HG03442 (cell line): ENCODE results near the gene BMPR2.
"Not testable (repeated sequence)": the region's sequence is repeated elsewhere in the genome, so short reads cannot be mapped to it uniquely, and the experiment has no call there.

Experiments used
- ATAC-seq: cut with Tn5 transposase; IDR thresholded peaks from one replicate; pipeline ENCODE4 v1.9.1; 2021; ENCODE audit warnings: mild to moderate bottlenecking, moderate library complexity; ENCODE audit not compliant: unreplicated experiment

The BMPR2 gene

GRCh38 chr2:202514732-202515131 lies 138.6 kb downstream of the BMPR2 start:
- ATAC-seq = no peak

- no peak for ATAC-seq
These were observed 143.3 kb downstream of the BMPR2 start for GRCh38 chr2:202519453-202519852.

- no peak for ATAC-seq
These were observed 145.3 kb downstream of the BMPR2 start for GRCh38 chr2:202521470-202521869.

GRCh38 chr2:202529389-202529788 lies 153.3 kb downstream of the BMPR2 start:
- ATAC-seq = no peak

- no peak for ATAC-seq
These were observed 153.9 kb downstream of the BMPR2 start for GRCh38 chr2:202530038-202530437.

GRCh38 chr2:202535290-202535689 lies 159.2 kb downstream of the BMPR2 start:
- ATAC-seq = not testable (repeated sequence)

GRCh38 chr2:202541137-202541536 lies 165.0 kb downstream of the BMPR2 start:
- ATAC-seq = no peak

- no peak for ATAC-seq
These were observed 166.0 kb downstream of the BMPR2 start for GRCh38 chr2:202542142-202542541.

GRCh38 chr2:202545523-202545922 lies 169.4 kb downstream of the BMPR2 start:
- no peak for ATAC-seq

GRCh38 chr2:202545931-202546330 lies 169.8 kb downstream of the BMPR2 start:
- ATAC-seq = no peak

- not testable (repeated sequence) for ATAC-seq
These were observed 170.5 kb downstream of the BMPR2 start for GRCh38 chr2:202546499-202547141.

GRCh38 chr2:202548240-202548639 lies 172.1 kb downstream of the BMPR2 start:
- no peak for ATAC-seq

GRCh38 chr2:202551000-202551399 lies 174.9 kb downstream of the BMPR2 start:
- ATAC-seq = not testable (repeated sequence)

- no peak for ATAC-seq
These were observed 179.2 kb downstream of the BMPR2 start for GRCh38 chr2:202555356-202555755.

GRCh38 chr2:202560200-202560599 lies 184.1 kb downstream of the BMPR2 start:
- ATAC-seq = no peak

- no peak for ATAC-seq
These were observed 188.1 kb downstream of the BMPR2 start for GRCh38 chr2:202564226-202564625.

- ATAC-seq = no peak
These were observed 190.2 kb downstream of the BMPR2 start for GRCh38 chr2:202566286-202566685.

GRCh38 chr2:202574541-202574940 lies 198.4 kb downstream of the BMPR2 start:
- ATAC-seq = no peak

- ATAC-seq = not testable (repeated sequence)
These were observed 199.1 kb downstream of the BMPR2 start for GRCh38 chr2:202575194-202575593.

- no peak for ATAC-seq
These were observed 201.4 kb downstream of the BMPR2 start for GRCh38 chr2:202577250-202578183.

GRCh38 chr2:202582846-202583245 lies 206.7 kb downstream of the BMPR2 start:
- ATAC-seq = not testable (repeated sequence)

- no peak for ATAC-seq
These were observed 207.6 kb downstream of the BMPR2 start for GRCh38 chr2:202583709-202584219.
